Thymus (tissue), 11 donors: Measurements from ENCODE around the gene LDAH. TPM values are rescaled to one million over a fixed set of nuclear protein-coding genes. Genes with fewer than 3 reads are reported as not detected.

Experiments
- DNase-seq, 9 donors: peaks; one replicate each; pipeline ENCODE4 v3.0.0-alpha.2; 2013; ENCODE audit warnings: low spot score in 9 of 9, low read depth in 6 of 9, missing footprints in 1 of 9
- H3K27ac ChIP-seq, 2 donors: one replicate each; pipeline ENCODE4 v1.5.1; 2013; ENCODE audit warnings: control low read depth in 1 of 2, low read depth in 1 of 2, low read length in 1 of 2, mild to moderate bottlenecking in 1 of 2, moderate library complexity in 1 of 2
- H3K27me3 ChIP-seq, 2 donors: one replicate each; pipeline ENCODE4 v1.5.1; 2013; ENCODE audit warnings: low read length in 1 of 2; ENCODE audit not compliant: control insufficient read depth in 2 of 2, insufficient read depth in 1 of 2
- H3K36me3 ChIP-seq, 2 donors: one replicate each; pipeline ENCODE4 v1.5.1; 2013; ENCODE audit warnings: low read length in 1 of 2, mild to moderate bottlenecking in 1 of 2, moderate library complexity in 1 of 2; ENCODE audit not compliant: control insufficient read depth in 2 of 2, insufficient read depth in 2 of 2
- H3K4me1 ChIP-seq, 2 donors: one replicate each; pipeline ENCODE4 v1.5.1; 2013; ENCODE audit warnings: low read length in 2 of 2; ENCODE audit not compliant: control insufficient read depth in 2 of 2, insufficient read depth in 2 of 2
- H3K4me3 ChIP-seq, 2 donors: one replicate each; pipeline ENCODE4 v1.5.1; 2013; ENCODE audit warnings: low read length in 2 of 2, control low read depth in 1 of 2, mild to moderate bottlenecking in 1 of 2
- H3K9me3 ChIP-seq, 2 donors: one replicate each; pipeline ENCODE4 v1.5.1; 2013; ENCODE audit warnings: low read length in 1 of 2, mild to moderate bottlenecking in 1 of 2; ENCODE audit not compliant: control insufficient read depth in 2 of 2, insufficient read depth in 1 of 2
- WGBS: extraction: QIAGEN DNeasy Blood & Tissue Kit; methylation state at CpG from one replicate; pipeline ENCODE4 v1.1.7; 2013; 5-methylcytosine and 5-hydroxymethylcytosine counted together
- polyA plus RNA-seq: library from polyadenylated mRNA; stranded (reverse); fragments of 200-250 nt; gene quantifications from one replicate; pipeline ENCODE4 v1.2.3, GENCODE V29; 2013
- total RNA-seq: library from RNA; stranded (reverse); fragments of 120-200 nt; gene quantifications from one replicate; pipeline ENCODE4 v1.2.4, GENCODE V29; 2013
- donor health status: healthy.

LDAH gene
- total and polyA plus RNA-seq, 2 donors = 10.1 to 23.1 TPM

DNA sequence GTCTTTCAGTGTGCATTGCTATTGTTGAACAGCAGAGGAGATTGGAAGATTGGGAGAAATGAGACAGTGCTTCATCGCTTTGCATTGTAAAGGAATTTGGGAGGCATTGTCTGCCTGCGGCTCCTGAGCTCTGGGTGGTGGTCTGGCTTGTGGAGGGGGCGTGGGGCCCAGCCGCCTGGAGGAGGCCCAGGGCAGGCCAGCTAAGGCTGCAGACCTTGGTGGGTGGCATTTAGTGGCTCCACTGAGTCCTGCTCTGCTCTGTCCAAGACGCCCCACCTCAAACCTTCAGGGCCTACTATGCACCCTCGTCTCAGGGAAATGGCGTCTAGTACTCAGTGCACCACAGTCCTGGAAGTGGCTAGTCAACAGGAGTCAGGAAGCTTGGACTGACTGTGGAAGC is 166.3 kb downstream of the LDAH start:
- 95% methylated on average over 7 of the region's 7 CpGs for WGBS
- DNase-seq = no peak
- peaks cover 10 to 34% of the 10 kb centered on the region in 2 donors for H3K27me3 ChIP-seq
- peaks cover 2 to 3% of the 10 kb centered on the region in 2 donors for H3K4me1 ChIP-seq
- H3K27ac ChIP-seq = no peak overlapping the region
- H3K9me3 ChIP-seq = no peaks in the 10 kb centered on the region
- H3K4me3 ChIP-seq = no peak overlapping the region
- no peaks in the 10 kb centered on the region for H3K36me3 ChIP-seq

DNA sequence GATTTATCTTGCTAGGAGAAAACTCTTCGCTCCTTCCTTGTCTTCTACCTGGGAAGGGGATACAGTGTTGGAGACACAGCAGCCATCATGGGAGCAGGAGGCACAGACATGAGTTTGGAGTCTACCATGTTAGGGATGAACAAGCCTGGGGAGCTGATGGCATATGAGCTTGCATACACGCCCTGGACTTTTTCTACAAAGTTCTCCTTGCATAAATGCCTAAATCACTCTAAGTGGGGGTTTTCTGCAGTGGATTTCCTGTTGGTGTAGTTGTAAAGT is 168.4 kb downstream of the LDAH start:
- peaks cover 9 to 16% of the 10 kb centered on the region in 2 donors for H3K4me1 ChIP-seq
- no peak overlapping the region for H3K27ac ChIP-seq
- H3K27me3 ChIP-seq = peaks cover 0 to 29% of the 10 kb centered on the region in 2 donors
- no peak overlapping the region for H3K4me3 ChIP-seq
- DNase-seq = no peak
- H3K36me3 ChIP-seq = no peaks in the 10 kb centered on the region
- no peaks in the 10 kb centered on the region for H3K9me3 ChIP-seq
- 97% methylated on average over 2 of the region's 2 CpGs for WGBS

DNA sequence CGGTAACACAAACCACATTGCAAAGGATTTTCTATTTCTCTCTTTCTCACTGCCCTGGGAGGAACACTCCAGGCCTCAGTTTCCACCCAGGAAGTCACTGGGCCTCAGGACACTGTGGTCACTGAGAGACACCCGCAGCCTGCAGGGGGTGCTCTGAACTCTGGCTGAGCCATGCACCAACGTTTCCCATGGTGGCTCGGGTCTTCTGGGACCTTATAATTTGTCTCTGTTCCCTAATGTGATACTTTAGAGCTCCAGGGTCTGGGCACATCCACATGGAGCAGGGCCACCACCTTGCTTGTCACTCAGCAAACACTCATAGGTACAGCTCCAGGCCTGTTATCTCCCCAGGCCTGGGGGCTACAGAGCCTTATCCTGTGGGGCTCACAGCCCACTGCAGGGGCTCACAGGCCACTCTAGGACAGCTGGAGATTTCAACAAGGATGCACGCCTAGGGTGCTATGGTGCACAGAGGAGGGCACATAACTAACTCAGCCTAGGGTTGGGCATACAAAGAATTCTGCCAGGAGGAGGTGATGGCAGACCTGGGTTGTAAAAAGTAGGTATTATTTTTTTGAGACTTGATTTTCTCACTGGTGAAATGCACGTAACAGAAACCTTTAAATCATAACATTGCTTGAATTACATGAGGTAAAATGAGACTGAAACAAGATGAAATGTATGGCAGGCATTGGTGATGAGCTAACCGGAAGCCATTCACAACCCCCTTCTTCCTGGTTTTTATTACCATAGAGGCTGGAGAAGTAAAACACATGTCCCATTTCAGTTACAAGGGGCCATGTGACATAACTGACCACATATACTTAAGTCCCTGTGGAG is 169.0 kb downstream of the LDAH start:
- DNase-seq = no peak
- Histone ChIP-seq H3K36me3 (no peaks in the 10 kb centered on the region), H3K27me3 (peaks cover 0 to 28% of the 10 kb centered on the region in 2 donors), H3K9me3 (no peaks in the 10 kb centered on the region), H3K4me3 (no peak overlapping the region), H3K4me1 (peaks cover 9 to 16% of the 10 kb centered on the region in 2 donors), H3K27ac (no peak overlapping the region)
- 95% methylated on average over 7 of the region's 7 CpGs for WGBS

DNA sequence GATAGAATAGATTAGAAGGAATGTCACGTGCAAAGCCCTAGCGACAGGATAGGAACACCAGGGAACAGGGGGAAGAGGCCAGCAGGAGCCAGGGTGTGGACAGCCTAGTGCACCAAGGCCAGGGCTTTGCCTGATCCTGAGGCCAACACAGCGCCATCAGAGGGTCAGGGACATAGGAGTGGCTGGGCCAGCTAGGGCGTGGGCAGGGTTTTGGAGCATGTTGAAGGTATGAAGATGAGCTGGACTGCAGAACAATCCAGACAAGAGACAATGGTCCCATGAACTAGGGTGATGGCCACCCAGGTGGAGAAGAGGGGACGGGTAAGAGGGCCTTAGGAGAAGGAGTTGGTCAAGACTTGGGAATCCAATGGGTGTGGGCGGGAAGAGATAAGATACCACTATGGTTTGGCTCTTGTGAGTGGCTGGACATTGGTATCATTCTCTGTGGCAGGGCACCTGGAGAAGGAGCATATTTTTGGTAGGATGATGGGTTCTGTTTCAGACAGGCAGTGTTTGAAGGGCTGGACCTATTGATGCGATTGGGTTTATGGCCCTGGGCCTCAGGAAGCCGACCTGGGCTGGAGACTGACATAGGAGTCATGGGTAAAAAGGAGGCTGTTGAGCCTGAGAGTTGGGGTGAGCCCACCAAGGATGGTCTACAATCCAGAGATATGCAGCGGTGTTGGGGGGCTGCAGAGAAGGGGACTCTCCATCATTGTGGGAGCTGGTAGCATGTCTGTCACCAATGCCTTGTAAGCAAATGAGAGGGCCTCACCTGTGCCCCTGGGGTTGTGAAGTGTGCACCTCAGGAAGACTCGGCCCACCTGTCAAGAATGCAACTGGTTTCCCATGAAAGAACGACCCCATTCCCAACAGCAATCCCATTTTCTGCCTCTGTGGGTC is 170.0 kb downstream of the LDAH start:
- Histone ChIP-seq H3K4me1 (peaks cover 9 to 16% of the 10 kb centered on the region in 2 donors), H3K36me3 (no peaks in the 10 kb centered on the region), H3K4me3 (no peak overlapping the region), H3K9me3 (no peaks in the 10 kb centered on the region), H3K27me3 (peaks cover 0 to 28% of the 10 kb centered on the region in 2 donors), H3K27ac (no peak overlapping the region)
- DNase-seq = no peak
- WGBS = 97% methylated on average over 11 of the region's 11 CpGs

DNA sequence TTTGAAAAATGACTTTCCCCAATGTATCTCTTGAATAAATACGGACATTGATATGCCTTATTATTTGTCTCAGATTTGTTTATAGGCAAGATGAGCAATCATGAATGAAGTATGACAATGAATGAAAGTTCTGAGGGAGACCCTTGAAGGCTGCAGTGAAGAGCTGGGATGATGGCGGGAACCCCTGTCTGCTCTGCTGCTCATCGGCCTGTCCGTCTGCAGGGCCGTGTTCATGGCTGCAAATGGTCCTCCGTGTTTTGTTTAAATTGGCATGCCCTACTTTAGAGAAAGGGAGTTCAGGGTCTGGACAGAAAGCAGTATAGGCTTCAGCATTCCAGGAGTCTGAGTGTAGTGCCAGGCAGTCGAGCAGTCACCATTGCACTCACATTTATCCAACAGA is 170.8 kb downstream of the LDAH start:
- Histone ChIP-seq H3K4me3 (no peak overlapping the region), H3K27ac (no peak overlapping the region), H3K36me3 (no peaks in the 10 kb centered on the region), H3K4me1 (peaks cover 9 to 16% of the 10 kb centered on the region in 2 donors), H3K27me3 (peaks cover 0 to 22% of the 10 kb centered on the region in 2 donors), H3K9me3 (no peaks in the 10 kb centered on the region)
- DNase-seq = no peak
- 97% methylated on average over 7 of the region's 7 CpGs for WGBS

DNA sequence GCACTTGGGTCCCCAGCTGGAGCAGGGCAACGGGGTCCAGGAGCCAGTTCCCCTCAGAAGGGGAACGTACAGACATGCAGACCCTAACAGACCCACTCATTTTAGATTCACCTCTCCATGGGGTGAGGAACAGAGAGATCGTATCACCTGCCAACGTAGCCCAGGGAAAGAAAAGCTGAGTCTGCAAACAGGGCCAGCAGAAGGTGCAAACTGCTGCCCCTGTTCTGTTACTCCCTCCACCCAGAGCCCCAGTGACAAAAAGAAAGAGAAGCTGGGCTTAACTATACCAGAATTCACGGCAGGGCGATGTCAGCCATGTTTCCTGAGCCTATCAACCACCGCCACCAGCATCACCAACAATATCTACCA is 171.2 kb downstream of the LDAH start:
- H3K4me1 ChIP-seq = peaks cover 9 to 16% of the 10 kb centered on the region in 2 donors
- DNase-seq = no peak
- WGBS = 83% methylated on average over 7 of the region's 7 CpGs
- H3K4me3 ChIP-seq = peak overlapping the region; percentile 58 to 62
- peaks cover 0 to 19% of the 10 kb centered on the region in 2 donors for H3K27me3 ChIP-seq
- no peaks in the 10 kb centered on the region for H3K9me3 ChIP-seq
- H3K27ac ChIP-seq = peak overlapping the region in 1 of 2 donors; percentile 85
- H3K36me3 ChIP-seq = no peaks in the 10 kb centered on the region

DNA sequence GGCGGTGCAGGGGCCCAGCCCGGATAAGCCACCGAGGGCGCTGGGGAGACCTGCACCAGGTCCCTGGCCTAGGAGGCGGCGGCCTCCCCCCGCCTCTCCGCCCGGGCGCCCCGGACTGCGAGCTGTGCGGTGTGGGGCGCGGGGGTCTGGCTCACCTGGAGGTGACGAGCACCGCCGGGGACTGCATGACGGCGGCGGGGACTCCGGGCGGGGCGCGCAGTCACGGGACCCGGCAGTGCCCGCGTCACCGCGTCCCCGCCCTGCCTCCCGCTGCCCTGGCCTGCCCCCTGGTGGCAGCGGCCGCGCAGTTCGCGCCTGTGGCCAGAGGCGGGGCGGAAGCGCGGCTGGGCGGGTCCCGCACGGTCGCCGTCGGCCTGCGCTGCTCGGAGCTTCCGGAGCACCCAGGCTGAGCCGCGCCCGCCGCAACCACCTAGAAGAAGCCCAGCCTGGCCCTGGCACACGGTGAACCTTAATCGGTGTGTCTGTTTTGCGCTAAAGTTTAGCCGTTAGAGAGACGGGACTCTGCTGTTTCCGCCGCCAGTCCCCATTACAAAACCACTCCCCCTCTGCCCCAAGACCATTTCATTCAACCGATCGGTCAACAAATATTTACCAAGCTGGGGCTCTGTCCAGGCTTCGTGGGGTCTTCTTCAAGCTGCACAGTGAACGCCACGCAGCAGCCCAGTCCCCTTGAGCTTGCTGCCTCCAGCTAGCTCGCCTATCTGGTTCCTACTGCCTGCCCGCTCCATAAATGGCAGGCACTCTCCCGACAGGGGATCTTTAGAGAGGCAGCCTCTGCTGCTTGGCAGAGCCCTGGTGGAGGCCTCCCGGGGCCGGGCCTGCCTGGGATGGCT is 171.8 kb downstream of the LDAH start, which contains the start of gene HS1BP3:
TSS of gene HS1BP3 (minus strand) at position 222 of the 854 bp plus-strand sequence. CDS start at position 187, 35 bp downstream.
- H3K36me3 ChIP-seq = no peaks in the 10 kb centered on the region
- peak within 1 kb of the TSS; percentile 62 to 69 for H3K4me3 ChIP-seq
- H3K4me1 ChIP-seq = peaks cover 9 to 16% of the 10 kb centered on the region in 2 donors
- no peaks in the 10 kb centered on the region for H3K9me3 ChIP-seq
- 2% methylated on average over 72 of the region's 72 CpGs for WGBS
- DNase-seq = peak; percentile 55 to 94 (median 81)
- H3K27ac ChIP-seq = peak within 1 kb of the TSS; percentile 59 to 85
- H3K27me3 ChIP-seq = peaks cover 0 to 14% of the 10 kb centered on the region in 2 donors

DNA sequence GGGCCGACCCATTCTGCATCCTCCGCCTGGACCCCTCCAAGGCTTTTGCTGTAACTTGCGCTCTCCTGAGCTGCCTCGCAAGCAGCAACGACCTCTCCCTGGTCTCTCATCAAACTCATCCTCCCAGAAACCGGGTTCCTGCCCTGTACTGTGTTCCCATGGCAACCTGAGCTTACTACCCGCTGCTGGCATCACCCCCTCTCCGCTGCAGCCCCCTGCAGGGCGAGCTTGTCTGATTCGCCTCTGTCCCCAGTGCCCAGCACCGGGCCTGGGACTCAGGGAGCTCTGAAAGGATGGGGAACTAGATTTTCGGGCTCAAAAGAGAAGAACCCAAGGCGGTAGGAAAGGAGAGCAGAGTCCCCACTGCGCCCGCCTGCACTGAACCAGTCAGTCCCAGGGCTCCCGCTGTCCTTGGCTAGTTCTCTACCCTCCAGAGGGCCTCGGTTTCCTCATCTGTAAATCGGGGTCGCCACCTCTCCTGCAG is 172.5 kb downstream of the LDAH start:
- H3K4me3 ChIP-seq = peak overlapping the region; percentile 62 to 69
- H3K36me3 ChIP-seq = no peaks in the 10 kb centered on the region
- 17% methylated on average over 19 of the region's 19 CpGs for WGBS
- H3K27ac ChIP-seq = peak overlapping the region; percentile 32 to 68
- peaks cover 9 to 16% of the 10 kb centered on the region in 2 donors for H3K4me1 ChIP-seq
- H3K9me3 ChIP-seq = no peaks in the 10 kb centered on the region
- peak in 5 of 9 donors; percentile 12 to 49 (median 27) for DNase-seq
- H3K27me3 ChIP-seq = peaks cover 0 to 14% of the 10 kb centered on the region in 2 donors
